Measurements from ENCODE around the gene DIDO1.

- TF ChIP-seq EZH2phosphoT487 (IDR thresholded peaks at IDR 0.05; ENCODE audit: low read length) = no peak
- peak; percentile 30 for TF ChIP-seq CTCF (IDR thresholded peaks at IDR 0.05; ENCODE audit: low read length)
These were observed at the start of gene DIDO1 for GRCh38 chr20:62926229-62927127.
